Activated T-helper 17 cell treated with anti-CD3 and anti-CD28 coated beads, Interleukin-2, amount 50 U/mL, for 72 hours (primary cell): ENCODE data around the gene NPAS3. TPM values are rescaled to one million over a fixed set of nuclear protein-coding genes. Genes with fewer than 3 reads are reported as not detected.

Experiments
- ATAC-seq: fragments of 150-1000 bp; cut with Tn5 transposase; replicated peaks from 2 replicates; pipeline ENCODE4 v1.10.0; 2021; ENCODE audit warnings: mild to moderate bottlenecking, moderate library complexity
- H3K27ac Mint-ChIP-seq: one replicate; pipeline ENCODE4 v1.8.0; 2022; ENCODE audit warnings: mixed read lengths
- H3K27me3 Mint-ChIP-seq: one replicate; pipeline ENCODE4 v1.8.0; 2022; ENCODE audit warnings: mixed read lengths
- H3K36me3 Mint-ChIP-seq: one replicate; pipeline ENCODE4 v1.8.0; 2022; ENCODE audit warnings: low read depth, mild to moderate bottlenecking, mixed read lengths
- H3K4me1 Mint-ChIP-seq: one replicate; pipeline ENCODE4 v1.8.0; 2022; ENCODE audit warnings: mixed read lengths
- H3K4me3 Mint-ChIP-seq: one replicate; pipeline ENCODE4 v1.8.0; 2022; ENCODE audit warnings: mild to moderate bottlenecking, mixed read lengths
- H3K9me3 Mint-ChIP-seq: one replicate; pipeline ENCODE4 v1.8.0; 2022; ENCODE audit warnings: mixed read lengths
- total RNA-seq, 2 donors: library from RNA; stranded (reverse); gene quantifications; one replicate each; pipeline ENCODE4 v1.2.3, GENCODE V29; 2022

NPAS3 gene
- total RNA-seq, 2 donors from 2014 or later, result not detected

DNA sequence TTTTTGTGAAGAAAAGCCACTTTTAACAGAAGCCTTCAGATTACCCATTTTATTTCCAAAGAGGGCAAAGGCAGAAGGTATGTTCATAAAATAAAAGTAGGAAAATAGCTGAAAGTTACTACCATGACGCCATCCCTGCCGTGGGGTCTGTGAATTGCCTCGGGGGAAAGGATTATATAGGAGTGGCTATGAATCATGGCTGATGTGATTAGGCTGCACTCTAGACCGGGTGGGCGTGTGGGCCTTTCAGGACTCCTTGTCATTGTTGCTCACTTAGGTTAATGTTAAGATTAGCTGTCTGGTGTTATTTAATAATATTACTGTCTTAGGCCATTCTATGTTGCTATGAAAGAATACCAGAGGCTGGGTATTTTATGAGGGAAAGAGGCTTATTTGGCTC lies 816.7 kb downstream of the NPAS3 start:
- H3K4me3 Mint-ChIP-seq, result no peak overlapping the region
- peaks cover 37% of the 10 kb centered on the region for H3K27me3 Mint-ChIP-seq
- H3K4me1 Mint-ChIP-seq, result no peaks in the 10 kb centered on the region
- ATAC-seq, result no peak
- H3K36me3 Mint-ChIP-seq, result no peaks in the 10 kb centered on the region
- no peak overlapping the region for H3K27ac Mint-ChIP-seq
- no peaks in the 10 kb centered on the region for H3K9me3 Mint-ChIP-seq

GRCh38 chr14:33756833-33757232 lies 818.2 kb downstream of the NPAS3 start:
- peaks cover 31% of the 10 kb centered on the region for H3K27me3 Mint-ChIP-seq
- no peak overlapping the region for H3K27ac Mint-ChIP-seq
- no peaks in the 10 kb centered on the region for H3K36me3 Mint-ChIP-seq
- H3K4me3 Mint-ChIP-seq, result no peak overlapping the region
- H3K4me1 Mint-ChIP-seq, result no peaks in the 10 kb centered on the region
- no peak for ATAC-seq
- H3K9me3 Mint-ChIP-seq, result no peaks in the 10 kb centered on the region

DNA sequence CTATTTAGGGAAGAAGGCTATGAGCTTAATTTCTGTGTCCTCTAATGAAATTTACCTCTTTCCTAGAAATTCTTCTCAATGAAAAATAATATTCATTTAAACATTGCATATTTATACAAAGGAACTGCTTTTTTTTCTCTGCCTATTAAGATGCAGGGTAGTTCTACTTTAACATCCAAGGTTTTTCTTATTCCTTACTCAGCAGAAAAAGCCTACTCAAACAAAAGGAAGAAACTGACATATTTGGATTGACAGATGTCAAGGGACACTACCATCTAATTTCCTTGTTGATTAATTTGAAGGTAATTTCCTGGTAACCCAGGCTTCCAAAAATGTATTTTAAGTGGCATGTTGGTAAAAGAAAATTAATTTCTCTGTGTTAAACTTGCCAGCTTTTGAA lies 819.9 kb downstream of the NPAS3 start:
- Mint-ChIP-seq H3K9me3 (no peaks in the 10 kb centered on the region), H3K27me3 (peaks cover 37% of the 10 kb centered on the region), H3K4me3 (no peak overlapping the region), H3K4me1 (no peaks in the 10 kb centered on the region), H3K36me3 (no peaks in the 10 kb centered on the region), H3K27ac (no peak overlapping the region)
- ATAC-seq, result no peak

DNA sequence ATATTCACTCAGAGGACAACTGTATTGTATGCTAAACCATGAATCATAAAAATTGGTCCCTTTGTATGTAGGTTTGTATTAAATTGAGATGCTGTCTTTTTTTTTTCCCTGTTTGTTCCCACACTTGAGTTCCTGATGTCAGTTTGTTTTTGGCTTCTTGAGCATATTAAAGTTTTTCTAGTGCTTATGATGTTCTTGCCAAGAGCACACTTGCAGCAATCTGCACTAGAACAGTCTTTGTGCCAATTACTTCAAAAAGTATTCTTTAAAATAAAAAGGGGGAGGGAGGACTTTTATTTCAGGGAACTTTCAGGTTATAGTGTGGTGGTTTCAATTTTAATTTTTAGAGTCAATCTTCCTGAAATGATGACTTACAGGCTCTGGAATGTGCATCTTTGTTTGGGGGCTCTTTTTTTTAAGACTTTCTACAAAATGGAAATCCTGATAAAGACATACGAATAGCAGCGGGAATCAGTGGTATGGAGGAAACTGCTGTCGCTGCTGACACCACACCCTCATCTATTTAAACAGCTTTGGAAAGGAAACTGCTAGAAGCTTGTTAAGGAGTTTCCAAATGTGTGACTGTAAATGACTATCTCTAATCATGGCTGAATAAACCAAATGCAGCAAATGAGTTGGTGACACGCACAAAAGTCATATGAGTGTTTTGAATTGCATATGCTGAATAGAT lies 823.6 kb downstream of the NPAS3 start:
- H3K4me3 Mint-ChIP-seq, result no peak overlapping the region
- no peak overlapping the region for H3K27ac Mint-ChIP-seq
- no peak for ATAC-seq

DNA sequence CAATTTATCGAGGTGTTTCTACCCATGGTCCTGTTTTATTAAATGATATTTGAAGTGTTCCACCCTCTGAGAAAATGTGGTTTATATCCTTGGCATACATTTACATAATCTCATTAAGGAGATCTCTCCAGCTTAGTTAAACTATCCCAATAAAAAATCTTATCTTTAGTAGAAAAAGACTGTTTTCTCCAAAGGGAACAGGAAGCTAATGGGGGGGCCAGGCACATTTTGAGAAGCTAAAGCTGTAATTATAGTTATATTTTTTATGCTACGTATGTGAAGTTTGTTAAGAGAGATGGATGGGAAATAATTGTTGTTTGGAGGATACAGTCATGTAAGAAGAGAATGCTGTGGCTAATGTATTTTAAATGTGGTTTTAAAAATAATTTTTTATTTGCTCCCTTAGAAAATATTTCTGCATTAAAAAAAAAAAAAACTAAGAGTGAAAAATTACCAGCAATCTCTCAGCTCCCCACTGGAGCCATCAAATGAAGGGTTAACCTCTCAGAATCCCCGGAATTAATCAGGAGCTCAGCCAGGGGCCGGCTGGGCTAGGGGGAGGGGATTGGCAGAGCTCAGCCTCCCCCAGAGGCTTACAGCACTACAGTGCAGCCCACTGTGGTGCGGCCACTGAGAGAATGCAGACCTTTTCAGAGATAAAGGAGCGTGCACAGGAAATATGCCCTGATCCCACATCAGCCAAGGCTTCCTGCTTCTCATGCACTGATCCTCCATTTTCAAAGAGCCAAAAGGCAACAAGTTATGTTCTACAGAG lies 826.4 kb downstream of the NPAS3 start:
- ATAC-seq, result no peak
- Mint-ChIP-seq H3K4me1 (no peaks in the 10 kb centered on the region), H3K9me3 (no peaks in the 10 kb centered on the region), H3K4me3 (no peak overlapping the region), H3K27ac (no peak overlapping the region), H3K27me3 (peaks cover 34% of the 10 kb centered on the region), H3K36me3 (no peaks in the 10 kb centered on the region)

More for the DNA sequence above, 823.6 kb downstream of the NPAS3 start:
- Mint-ChIP-seq H3K4me1 (no peaks in the 10 kb centered on the region), H3K9me3 (no peaks in the 10 kb centered on the region), H3K36me3 (no peaks in the 10 kb centered on the region), H3K27me3 (peaks cover 30% of the 10 kb centered on the region)

DNA sequence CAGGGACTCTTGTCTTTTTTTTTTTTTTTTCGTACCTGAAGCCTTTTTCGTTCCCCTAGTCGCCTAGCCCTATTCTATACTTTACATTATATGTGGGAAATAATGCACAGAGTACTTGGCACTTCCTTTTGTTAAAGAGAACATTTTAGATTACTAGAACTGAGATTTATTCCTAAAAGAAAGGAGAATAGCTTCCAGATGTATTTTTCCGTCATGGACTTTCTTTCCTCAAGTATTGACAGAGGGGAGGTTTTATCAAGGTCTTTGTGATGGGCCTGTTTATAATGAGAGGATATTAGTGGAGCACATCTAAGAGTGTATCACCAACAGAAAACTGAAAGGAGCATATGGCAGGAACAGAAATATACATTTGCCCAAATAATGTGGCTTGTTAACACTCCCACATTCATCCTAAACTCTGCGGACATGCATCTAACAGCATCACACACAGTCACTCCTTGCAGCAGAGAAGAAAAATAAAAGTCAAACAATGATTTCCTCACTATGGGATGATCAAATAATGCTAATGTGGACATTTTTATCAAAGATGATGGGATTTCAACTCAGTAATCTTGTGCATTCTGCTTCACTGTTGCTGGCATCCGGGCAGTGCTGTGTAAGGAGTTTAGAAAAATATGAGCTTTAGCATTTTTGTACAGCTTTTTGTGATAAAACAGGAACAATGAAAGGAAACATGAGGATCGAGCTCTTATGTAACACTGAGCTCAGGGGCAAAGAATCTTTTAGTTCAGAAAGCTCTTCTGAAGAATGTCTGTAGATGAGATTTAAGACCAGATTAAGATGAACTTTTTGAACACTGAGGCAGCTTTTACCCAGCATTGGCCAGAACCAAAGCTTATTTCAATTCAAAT lies 829.1 kb downstream of the NPAS3 start:
- Mint-ChIP-seq H3K4me3 (no peak overlapping the region), H3K27ac (no peak overlapping the region), H3K36me3 (no peaks in the 10 kb centered on the region), H3K4me1 (no peaks in the 10 kb centered on the region), H3K27me3 (peaks cover 24% of the 10 kb centered on the region), H3K9me3 (no peaks in the 10 kb centered on the region)
- no peak for ATAC-seq

DNA sequence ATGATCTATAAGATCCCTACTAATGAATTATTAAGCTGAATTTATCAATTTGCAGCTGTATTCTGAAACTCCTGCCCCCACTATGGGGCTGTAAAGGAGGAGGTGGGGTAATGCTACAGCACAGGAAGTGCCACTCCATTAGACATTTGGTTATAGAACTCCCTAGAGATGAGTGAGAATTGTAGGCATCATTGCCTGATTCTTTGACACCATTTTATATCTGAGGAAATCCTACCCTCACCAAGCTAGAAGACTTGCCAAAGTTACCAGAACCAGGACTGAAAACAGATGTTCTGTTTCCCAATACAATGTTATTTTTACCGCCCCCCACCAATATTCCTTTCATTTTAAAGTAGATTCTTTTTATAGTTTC lies 829.8 kb downstream of the NPAS3 start:
- H3K4me1 Mint-ChIP-seq, result no peaks in the 10 kb centered on the region
- no peaks in the 10 kb centered on the region for H3K36me3 Mint-ChIP-seq
- H3K27me3 Mint-ChIP-seq, result peaks cover 24% of the 10 kb centered on the region
- no peak overlapping the region for H3K27ac Mint-ChIP-seq
- ATAC-seq, result no peak
- no peak overlapping the region for H3K4me3 Mint-ChIP-seq
- no peaks in the 10 kb centered on the region for H3K9me3 Mint-ChIP-seq

GRCh38 chr14:33773205-33774030 lies 834.7 kb downstream of the NPAS3 start:
- Mint-ChIP-seq H3K27ac (no peak overlapping the region), H3K27me3 (peaks cover 8% of the 10 kb centered on the region), H3K36me3 (no peaks in the 10 kb centered on the region), H3K4me3 (no peak overlapping the region), H3K9me3 (no peaks in the 10 kb centered on the region), H3K4me1 (no peaks in the 10 kb centered on the region)
- no peak for ATAC-seq

DNA sequence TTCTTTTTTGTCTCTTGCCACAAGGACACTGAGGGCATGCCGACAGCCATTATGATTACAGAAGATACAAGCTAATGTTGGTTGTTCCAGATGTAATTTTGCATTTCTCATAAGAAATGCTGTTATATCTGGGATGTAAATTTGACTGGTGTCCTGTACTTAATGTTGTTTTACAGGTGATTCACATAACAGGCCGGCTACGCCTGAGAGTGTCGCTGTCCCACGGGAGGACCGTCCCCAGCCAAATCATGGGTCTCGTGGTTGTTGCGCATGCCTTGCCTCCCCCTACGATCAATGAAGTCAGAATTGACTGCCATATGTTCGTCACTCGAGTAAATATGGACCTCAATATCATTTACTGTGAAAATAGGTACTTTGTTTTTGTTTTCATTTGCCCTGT lies 835.5 kb downstream of the NPAS3 start:
- Mint-ChIP-seq H3K4me3 (no peak overlapping the region), H3K9me3 (no peaks in the 10 kb centered on the region), H3K4me1 (no peaks in the 10 kb centered on the region), H3K36me3 (no peaks in the 10 kb centered on the region), H3K27ac (no peak overlapping the region), H3K27me3 (peaks cover 7% of the 10 kb centered on the region)
- no peak for ATAC-seq

- Mint-ChIP-seq H3K4me1 (no peaks in the 10 kb centered on the region), H3K4me3 (no peak overlapping the region), H3K27ac (no peak overlapping the region), H3K27me3 (peaks cover 6% of the 10 kb centered on the region), H3K36me3 (no peaks in the 10 kb centered on the region), H3K9me3 (no peaks in the 10 kb centered on the region)
- ATAC-seq, result no peak
Observed at GRCh38 chr14:33774723-33775470, 836.2 kb downstream of the NPAS3 start.

- H3K4me1 Mint-ChIP-seq, result no peaks in the 10 kb centered on the region
- H3K27ac Mint-ChIP-seq, result no peak overlapping the region
- no peak overlapping the region for H3K4me3 Mint-ChIP-seq
- no peaks in the 10 kb centered on the region for H3K36me3 Mint-ChIP-seq
- no peaks in the 10 kb centered on the region for H3K9me3 Mint-ChIP-seq
- ATAC-seq, result no peak
- peaks cover 10% of the 10 kb centered on the region for H3K27me3 Mint-ChIP-seq
Observed at GRCh38 chr14:33776871-33777270, 838.2 kb downstream of the NPAS3 start.

- no peaks in the 10 kb centered on the region for H3K36me3 Mint-ChIP-seq
- H3K27me3 Mint-ChIP-seq, result peaks cover 10% of the 10 kb centered on the region
- no peaks in the 10 kb centered on the region for H3K4me1 Mint-ChIP-seq
- H3K9me3 Mint-ChIP-seq, result no peaks in the 10 kb centered on the region
- no peak overlapping the region for H3K27ac Mint-ChIP-seq
- H3K4me3 Mint-ChIP-seq, result no peak overlapping the region
- no peak for ATAC-seq
Observed at GRCh38 chr14:33777681-33778080, 839.0 kb downstream of the NPAS3 start.

GRCh38 chr14:33780035-33780434 lies 841.4 kb downstream of the NPAS3 start:
- ATAC-seq, result no peak
- no peak overlapping the region for H3K27ac Mint-ChIP-seq
- H3K36me3 Mint-ChIP-seq, result no peaks in the 10 kb centered on the region
- H3K4me1 Mint-ChIP-seq, result no peaks in the 10 kb centered on the region
- peaks cover 13% of the 10 kb centered on the region for H3K27me3 Mint-ChIP-seq
- H3K9me3 Mint-ChIP-seq, result no peaks in the 10 kb centered on the region
- H3K4me3 Mint-ChIP-seq, result no peak overlapping the region
